Raji (cell line): ENCODE results near the gene DCLK1.

Source experiments
- POLR2A ChIP-seq: IDR thresholded peaks from 2 replicates; pipeline ENCODE4 v1.6.1; 2011; ENCODE audit warnings: low read depth, low read length, control low read depth; ENCODE audit not compliant: insufficient read depth

The DCLK1 gene

DNA sequence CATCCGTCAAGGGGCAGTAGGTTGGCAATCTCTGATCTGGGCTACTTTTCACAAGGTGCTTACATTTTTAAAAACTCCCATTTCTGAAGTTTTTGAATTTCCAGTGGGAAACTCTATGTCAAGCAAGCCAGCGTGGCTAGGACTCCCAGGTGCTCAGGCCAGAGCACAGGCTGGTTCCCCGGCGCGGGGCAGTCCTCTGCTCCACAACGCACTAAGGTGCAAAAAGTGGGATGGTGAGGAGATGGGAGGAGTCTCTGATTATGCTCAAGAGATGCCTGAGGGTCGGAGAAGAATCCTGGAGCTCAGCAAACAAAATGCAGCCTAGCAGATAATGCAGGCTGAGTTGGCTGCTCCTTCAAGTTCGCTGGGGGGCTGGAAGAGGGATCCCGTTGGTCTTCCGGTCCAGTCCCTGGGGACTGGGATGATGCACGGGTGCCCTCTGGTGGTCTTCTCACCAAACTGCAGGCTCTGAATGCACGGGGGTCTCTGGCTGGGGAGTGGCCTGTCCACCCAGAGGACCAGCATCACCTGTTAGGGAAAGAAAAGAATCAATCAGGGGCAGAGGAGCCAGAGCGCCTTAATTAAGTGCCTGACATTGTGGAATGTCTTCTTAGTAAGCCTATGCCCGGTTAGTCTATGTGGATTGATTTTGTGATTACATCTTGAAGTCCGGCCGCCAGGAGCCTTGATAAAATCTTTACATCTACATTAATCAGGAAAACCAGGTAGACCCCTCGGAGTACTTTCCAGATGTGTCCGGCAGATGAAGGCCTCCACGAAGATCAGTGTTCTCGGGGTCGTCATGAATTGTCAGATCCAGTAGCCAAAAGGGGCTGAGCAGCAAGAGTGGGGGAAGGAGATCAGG, 410.3 kb downstream of the DCLK1 start:
- no peak for TF ChIP-seq POLR2A

DNA sequence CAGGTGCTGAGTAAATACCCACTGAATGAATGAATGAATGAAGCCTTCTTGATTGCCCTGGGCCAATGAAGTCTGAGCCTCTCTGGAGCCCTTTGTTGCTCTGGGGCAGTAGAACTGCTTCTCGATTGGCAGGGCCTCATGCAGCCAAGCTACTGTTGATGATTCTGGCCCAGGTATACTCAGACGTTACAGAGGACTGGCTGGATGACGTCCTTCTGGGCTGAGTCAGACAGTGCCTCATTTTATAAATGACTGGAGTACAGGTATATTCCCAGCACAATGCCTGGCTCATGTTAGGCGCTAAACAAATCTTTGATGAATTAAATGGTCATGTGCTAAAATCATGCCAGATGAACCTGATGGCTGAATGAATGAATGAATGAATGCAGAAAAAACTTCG, 410.9 kb downstream of the DCLK1 start:
- no peak for TF ChIP-seq POLR2A
